ENCODE measurements around the gene CABCOCO1.

Gene CABCOCO1

GRCh38 chr10:61787170-61787569 is 124.4 kb downstream of the CABCOCO1 start:
- DNase-seq (ENCODE audit: low read depth) = no peak

GRCh38 chr10:61789031-61789430 is 126.3 kb downstream of the CABCOCO1 start:
- no peak for DNase-seq (ENCODE audit: low read depth)

DNA sequence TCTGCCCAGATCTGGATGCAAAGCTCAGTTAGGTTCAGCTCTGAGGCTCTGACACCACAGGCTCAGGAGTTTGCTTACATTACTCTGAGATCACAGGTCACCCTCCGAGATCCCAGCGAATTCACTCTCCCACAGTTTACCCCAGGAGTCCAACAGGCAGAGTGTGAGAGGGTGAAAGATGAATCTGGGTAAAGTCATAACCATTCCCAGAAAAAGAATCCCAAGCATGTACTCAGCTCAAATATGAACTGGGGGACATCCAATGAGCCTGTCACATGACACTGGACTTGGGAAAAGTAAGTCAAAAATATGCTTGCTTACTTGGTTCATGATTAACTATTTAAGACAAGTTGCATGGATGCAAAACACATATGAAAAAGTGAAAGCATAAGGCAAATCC is 128.5 kb downstream of the CABCOCO1 start:
- DNase-seq (ENCODE audit: low read depth) = no peak

GRCh38 chr10:61792097-61792716 is 129.5 kb downstream of the CABCOCO1 start:
- DNase-seq (ENCODE audit: low read depth) = no peak

DNA sequence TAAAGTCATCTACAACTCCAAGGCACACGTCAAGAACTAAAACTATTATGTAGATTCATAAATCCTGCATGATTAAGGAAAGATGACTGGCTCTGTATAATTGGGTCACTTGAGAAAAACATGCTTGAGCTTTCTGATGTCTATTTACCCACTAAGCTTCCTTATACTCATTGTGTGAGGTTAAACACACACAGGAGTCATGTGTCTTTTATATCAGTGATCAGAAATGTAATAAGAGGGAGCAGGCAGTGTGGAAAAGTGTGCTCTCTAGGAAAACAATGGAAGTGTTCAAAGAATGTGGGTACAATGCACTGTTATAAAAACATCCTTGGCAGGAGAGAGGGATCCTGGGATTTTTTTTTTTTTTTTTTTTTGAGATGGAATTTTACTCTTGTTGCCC is 130.2 kb downstream of the CABCOCO1 start:
- no peak for DNase-seq (ENCODE audit: low read depth)

GRCh38 chr10:61793760-61794703 is 131.3 kb downstream of the CABCOCO1 start:
- no peak for DNase-seq (ENCODE audit: low read depth)

DNA sequence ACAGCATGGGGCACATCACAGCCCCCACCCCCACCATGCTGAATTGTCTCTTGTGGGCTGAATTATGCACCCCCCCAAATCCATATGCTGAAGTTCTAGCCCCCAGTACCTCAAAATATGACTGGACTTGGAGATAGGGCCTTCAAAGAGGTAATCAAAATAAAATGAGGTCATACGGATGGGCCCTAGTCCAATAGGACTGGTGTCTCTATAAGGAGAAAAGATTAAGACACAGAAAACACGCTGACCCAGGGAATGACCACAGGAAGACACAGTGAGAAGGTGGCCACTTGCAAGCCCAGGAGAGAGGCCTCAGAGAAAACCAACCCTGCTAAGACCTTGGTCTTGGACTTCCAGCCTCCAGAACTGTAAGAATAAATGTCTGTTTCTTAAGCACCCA is 132.4 kb downstream of the CABCOCO1 start:
- no peak for DNase-seq (ENCODE audit: low read depth)

DNA sequence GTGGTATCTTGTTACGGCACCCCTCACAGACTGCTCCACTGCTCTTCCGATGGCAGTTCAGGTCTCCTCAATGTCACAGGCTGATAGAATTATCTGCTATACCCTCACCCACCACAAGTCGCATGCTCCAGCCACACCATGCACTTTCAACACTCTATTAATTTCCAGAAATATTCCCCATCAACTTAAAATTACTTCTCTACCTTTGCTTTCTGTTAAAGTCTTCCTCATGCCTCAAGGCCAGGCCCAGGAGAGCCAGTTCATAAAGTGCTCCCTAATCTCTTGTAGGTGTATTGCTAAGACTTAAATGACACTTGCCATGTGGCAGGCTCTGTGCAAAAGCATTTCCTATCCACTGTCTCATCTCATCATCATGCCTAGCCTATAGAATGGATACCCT is 132.8 kb downstream of the CABCOCO1 start:
- DNase-seq (ENCODE audit: low read depth) = no peak

DNA sequence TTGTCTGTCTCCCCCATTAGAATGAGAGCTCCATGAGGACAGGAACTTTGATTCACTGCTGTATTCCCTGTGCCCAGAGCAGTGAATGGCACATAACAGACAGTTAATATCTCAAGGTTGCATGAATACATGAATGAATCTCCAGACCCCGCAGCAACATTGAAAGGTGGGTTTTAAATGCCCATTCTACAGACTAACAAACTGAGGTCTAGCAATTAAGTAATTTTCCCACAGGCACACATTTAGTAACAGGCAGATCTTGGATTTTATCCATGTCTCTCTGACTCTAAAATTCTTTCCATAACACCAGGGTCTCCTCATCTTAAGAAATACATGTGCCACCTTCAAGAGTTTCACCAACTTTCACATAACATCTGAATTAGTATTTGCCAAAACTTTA is 134.1 kb downstream of the CABCOCO1 start:
- no peak for DNase-seq (ENCODE audit: low read depth)

DNA sequence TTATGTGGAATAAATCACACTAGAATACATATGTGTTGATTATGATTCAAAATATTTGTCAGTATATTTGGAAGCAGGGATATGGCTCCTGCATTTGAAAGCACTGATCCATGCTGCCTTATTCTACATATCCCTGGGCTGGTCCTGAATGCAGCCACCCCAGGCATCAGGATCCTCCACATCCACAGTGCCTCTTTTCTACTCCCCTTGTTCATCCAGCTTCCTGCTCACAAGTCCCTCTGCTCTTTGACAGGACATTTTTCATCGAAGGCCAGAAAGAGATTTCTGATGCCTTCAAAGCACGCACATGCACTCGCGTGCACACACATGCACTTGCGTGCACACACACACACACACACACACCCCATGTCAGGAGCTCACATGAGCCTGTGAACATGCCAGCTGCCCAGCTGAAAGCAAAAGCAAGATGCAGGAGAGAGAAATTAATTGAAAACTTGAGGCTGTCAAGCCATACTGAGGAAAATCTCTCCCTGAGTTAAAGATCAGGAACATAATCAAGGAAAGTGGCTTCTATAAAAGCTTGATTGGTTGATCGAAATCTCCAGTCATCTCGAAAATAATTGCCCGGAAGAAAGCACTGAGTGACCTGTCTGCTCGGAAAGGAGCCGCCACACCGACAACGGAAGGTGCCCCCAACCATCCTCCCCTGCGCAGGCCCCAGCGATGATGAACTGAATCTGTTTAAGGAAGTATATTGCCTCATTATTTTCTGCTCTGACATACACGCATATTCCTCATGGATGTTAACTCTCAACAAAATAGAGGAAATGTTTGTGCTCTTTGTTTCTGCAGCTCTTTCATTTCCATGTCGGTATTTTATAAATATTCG is 134.8 kb downstream of the CABCOCO1 start:
- DNase-seq (ENCODE audit: low read depth) = no peak

DNA sequence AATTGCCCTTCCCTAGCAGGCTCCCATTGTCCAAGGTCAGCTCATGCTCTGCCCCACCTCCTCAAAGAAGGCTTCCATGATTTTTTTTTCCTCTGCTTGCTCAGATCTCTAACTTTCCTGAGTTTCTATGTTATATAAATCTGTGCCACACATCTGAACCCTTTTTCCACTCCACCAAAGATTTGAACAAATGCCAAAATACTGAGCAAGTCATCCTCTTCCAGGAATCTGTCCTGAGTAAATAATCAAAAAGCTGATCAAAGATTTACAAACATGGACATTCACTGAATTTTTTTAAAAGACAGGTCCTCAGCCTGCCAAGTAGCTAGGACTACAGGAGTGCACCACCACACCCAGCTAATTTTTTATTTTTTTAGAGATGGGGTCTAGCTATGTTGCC is 136.0 kb downstream of the CABCOCO1 start:
- DNase-seq (ENCODE audit: low read depth) = no peak

DNA sequence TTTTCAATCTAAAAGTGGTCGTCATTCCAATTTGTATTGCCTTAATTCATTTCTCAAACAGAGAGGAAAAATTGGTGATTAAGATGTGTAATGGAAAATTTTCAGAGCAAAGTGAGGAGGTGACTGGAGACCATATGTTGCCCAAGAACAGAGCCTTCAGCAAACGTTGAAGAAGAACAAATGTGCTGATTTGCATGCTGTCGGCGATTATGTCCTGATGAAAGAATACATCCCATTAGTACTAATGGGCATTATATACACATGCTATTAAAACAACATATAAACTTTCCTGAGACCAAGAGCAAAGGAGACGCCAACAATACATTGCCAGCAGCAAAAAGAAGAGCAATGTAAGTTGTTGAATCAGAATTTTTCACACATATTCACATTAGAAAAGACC is 138.8 kb downstream of the CABCOCO1 start:
- DNase-seq (ENCODE audit: low read depth) = no peak

DNA sequence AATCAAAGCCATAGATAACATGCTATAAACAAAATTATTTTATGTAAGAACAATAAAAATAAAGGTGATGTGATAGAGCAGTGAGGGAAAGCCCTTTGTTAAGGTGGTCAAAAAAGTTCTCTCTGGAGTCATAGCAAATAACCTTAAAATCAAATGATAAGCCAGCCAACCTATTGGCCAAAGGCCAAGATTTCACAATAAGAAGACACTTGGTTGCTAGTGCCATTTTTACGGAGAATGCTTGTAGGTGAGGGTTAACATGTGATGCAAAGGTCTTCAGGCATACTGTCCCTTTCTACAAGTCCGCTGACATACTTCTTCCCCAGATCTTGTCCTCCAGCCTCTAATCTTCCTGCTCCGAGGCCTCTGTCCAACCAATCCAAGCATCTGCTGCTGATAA is 140.5 kb downstream of the CABCOCO1 start:
- no peak for DNase-seq (ENCODE audit: low read depth)

- no peak for DNase-seq (ENCODE audit: low read depth)
Measured at GRCh38 chr10:61804414-61804813, 141.7 kb downstream of the CABCOCO1 start.

GRCh38 chr10:61805091-61805490 is 142.4 kb downstream of the CABCOCO1 start:
- no peak for DNase-seq (ENCODE audit: low read depth)

GRCh38 chr10:61810263-61810662 is 147.5 kb downstream of the CABCOCO1 start:
- DNase-seq (ENCODE audit: low read depth) = no peak

DNA sequence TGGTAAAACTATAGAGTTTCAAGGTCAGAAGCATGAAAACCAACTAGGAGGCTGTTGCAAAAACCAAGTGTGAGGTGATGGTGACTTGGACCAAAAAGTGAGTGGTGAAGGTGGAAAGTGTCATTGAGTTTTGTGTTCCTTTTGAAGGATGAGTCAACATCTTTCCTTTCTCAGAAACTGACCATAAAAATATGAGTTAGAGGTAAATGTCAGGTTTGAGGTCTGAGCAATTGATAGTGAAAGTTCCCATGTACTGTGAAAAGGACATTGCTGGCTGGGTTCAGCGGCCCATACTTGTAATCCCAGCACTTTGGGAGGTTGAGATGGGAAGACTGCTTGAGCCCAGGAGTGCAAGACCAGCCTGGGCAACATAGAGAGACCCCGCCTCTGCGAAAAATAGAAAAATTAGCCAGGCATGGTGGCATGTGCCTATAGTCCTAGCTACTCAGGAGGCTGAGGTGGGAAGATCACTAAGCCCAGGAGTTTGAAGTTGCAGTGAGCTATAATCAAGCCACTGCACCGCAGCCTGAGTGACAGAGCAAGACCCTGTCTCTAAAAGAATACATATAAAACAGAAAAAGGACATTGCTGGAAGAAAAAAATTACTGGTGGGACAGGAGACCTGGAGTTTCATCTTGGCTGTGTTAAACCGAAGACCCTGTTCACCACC is 149.5 kb downstream of the CABCOCO1 start:
- DNase-seq (ENCODE audit: low read depth) = no peak

DNA sequence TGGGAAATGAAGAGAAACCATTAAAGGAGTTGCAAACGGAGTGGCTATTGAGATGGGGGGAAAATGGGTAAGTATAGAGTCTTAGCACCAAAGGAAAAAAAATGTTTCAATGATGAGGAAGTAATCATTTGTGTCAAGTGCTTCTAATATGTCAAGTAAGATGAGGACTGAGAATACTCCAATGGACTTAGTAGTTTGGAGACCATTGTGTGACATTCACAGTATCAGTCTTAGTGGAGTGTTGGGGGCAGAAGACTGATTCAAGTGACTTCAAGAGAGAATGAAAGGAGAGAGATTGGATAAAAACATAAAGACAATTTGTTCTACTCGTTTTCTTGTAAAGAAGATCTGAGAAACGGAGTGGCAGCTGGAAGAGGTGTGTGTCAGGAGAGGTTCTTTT is 150.2 kb downstream of the CABCOCO1 start:
- DNase-seq (ENCODE audit: low read depth) = no peak

DNA sequence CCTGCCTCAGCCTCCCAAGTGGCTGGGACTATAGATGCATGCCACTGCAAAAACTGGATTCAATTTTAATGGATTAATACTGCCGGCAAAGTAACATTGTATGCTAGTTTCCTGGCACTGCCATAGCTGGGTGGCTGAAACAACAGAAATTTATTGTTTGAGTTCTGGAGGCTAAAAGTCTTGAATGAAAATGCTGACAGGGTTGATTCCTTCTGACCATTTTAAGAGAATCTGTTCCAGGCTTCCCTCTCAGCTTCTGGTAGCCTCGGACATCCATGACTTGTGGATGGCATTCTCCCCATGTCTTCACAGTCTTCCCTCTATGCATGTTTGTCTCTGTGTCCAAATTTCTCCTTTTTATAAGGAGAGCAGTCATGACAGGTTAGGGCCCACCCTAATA is 151.4 kb downstream of the CABCOCO1 start:
- no peak for DNase-seq (ENCODE audit: low read depth)

- DNase-seq (ENCODE audit: low read depth) = no peak
Measured at GRCh38 chr10:61815496-61815895, 152.8 kb downstream of the CABCOCO1 start.

Measured in stimulated activated CD8-positive, alpha-beta memory T cell treated with anti-CD3 and anti-CD28 coated beads, Interleukin-15, amount 100 ng/mL, for 1 hour (primary cell).